Inferior parietal cortex (tissue), 1 donor: ENCODE measurements around the gene CHRD.
"Not testable (repeated sequence)": the region's sequence is repeated elsewhere in the genome, so short reads cannot be mapped to it uniquely, and the experiment has no call there.

Experiments
- DNase-seq: peaks from one replicate; pipeline ENCODE4 v3.0.0-alpha.2; 2016; ENCODE audit errors: extremely low spot score

CHRD gene

GRCh38 chr3:184417619-184418327 lies 37.9 kb downstream of the CHRD start:
- DNase-seq, result peak; percentile 78

DNA sequence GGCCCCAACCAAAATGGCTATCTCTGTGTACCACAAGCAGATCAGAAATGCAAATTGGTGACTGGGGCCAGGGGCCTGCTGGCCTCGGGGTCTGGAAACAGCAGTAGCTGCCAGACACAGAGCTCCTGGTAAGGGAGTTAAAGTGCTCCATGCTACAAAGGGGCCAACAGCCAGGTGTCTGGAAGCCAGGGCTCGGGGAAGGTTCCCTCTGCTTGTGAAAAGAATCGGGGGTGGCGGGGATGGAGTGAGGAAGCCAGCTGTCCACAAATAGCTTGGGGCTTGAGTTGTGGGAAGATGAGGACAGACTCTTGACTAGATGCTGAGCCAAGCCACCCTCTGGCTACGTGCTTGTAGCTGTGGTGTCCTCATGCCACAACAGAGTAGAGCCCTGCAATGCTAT lies 39.3 kb downstream of the CHRD start:
- no peak for DNase-seq

DNA sequence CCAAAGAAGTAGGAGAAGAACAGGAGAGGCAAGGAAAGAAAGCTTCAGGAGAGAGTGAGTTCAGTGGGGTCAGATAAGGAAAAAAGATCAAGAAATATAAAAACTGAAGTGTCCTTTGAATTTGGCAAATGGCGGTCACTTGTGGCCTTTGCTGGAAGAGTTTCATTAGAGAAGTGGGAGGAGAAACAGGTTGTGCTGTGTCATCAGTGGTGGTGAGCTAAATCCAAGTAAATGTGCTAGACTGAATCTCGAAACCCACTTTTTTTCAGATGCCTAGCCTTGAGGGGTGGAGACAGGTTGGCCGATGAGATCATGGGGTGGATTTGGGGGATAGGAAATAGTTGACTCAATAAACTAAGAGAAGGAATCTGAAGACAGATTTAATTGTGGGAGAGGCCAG lies 43.7 kb downstream of the CHRD start:
- DNase-seq, result no peak

- no peak for DNase-seq
Observed at GRCh38 chr3:184426691-184427141, 46.9 kb downstream of the CHRD start.

- peak; percentile 63 for DNase-seq
Observed at GRCh38 chr3:184428561-184429175, 48.8 kb downstream of the CHRD start.

DNA sequence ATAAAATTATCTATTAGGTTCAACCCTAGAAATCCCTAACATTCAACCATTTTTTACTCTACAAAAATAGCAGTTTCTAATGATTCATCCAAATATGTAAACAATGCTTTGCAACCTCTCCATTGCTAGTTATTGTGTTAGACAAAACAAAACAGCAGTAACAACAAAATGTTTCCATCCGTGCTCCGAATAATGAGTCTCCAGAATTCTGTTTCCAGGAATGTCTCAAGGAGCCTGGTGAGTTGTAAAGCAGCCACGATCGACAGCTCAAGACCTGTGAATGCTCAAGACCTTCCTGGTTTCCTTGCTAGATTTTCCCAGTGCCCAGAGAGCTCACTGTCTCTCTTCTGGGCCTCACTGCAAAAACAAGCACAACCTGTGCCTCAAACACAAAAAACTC lies 49.9 kb downstream of the CHRD start:
- DNase-seq, result no peak

- DNase-seq, result no peak
Observed at GRCh38 chr3:184430940-184431339, 51.1 kb downstream of the CHRD start.

DNA sequence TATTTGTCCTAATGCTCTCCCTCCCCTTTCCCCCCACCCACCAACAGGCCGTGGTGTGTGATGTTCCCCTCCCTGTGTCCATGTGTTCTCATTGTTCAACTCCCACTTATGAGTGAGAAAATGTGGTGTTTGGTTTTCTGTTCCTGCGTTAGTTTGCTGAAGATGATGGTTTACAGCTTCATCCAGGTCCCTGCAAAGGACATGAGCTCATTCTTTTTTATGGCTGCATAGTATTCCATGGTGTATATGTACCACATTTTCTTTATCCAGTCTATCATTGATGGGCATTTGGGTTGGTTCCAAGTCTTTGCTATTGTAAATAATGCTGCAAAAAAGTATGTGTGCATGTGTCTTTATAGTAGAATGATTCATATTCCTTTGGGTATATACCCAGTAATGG lies 53.3 kb downstream of the CHRD start:
- DNase-seq, result not testable (repeated sequence)

GRCh38 chr3:184439096-184439495 lies 59.2 kb downstream of the CHRD start:
- no peak for DNase-seq
